Activated CD8-positive, alpha-beta memory T cell treated with anti-CD3 and anti-CD28 coated beads for 48 hours (primary cell): ENCODE data around the gene IGSF22.

Experiments used
- DNase-seq, 3 experiments: peaks; one replicate each; pipeline ENCODE4 v3.0.0-alpha.2; 2020; ENCODE audit warnings: low read depth in 2 of 3, low spot score in 2 of 3

The IGSF22 gene

GRCh38 chr11:18714443-18714780, 11.6 kb downstream of the IGSF22 start:
- no peak for DNase-seq

- DNase-seq, result no peak
Observed at GRCh38 chr11:18713646-18714442, 12.1 kb downstream of the IGSF22 start.

DNA sequence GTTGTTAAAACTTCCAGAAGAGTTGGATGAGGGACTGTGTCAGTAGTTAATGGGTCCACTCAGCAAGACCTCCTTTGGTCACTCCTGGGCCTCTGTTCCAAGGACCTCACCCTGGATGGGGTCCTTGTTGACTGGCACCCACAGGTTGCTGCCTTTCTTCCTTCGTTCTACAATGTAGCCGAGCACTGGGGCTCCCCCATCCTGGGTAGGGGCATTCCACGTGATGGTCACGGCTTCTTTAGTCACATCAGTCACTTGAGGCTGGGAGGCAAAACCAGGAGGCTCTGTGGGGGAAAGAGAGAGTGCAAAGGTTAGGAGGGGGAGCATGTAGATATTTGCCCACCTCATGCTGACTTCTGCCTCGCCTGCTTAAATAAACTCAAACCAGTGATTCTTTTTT, 15.4 kb downstream of the IGSF22 start:
- no peak for DNase-seq

DNA sequence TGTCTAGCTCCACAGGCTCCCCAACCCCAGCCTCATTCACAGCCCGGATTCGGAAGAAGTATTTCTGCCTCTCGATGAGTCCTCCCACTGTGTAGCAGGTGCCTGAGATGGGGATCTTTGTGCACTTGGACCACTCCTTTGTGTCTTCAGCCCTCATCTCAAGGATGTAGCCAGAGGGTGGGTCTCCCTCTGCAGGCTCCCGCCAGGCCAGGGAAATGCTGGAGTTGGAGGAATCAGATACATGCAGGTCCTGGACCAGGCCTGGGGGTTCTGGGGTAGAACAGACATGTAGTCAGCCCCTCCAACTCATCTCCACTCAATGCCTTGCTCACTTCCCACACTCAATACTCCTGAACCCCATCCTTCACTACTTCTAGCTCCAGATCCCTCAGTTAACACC, 16.6 kb downstream of the IGSF22 start:
- DNase-seq, result no peak

GRCh38 chr11:18707811-18708340, 18.1 kb downstream of the IGSF22 start:
- no peak for DNase-seq

- no peak for DNase-seq
Observed at GRCh38 chr11:18706330-18707243, 19.4 kb downstream of the IGSF22 start.

DNA sequence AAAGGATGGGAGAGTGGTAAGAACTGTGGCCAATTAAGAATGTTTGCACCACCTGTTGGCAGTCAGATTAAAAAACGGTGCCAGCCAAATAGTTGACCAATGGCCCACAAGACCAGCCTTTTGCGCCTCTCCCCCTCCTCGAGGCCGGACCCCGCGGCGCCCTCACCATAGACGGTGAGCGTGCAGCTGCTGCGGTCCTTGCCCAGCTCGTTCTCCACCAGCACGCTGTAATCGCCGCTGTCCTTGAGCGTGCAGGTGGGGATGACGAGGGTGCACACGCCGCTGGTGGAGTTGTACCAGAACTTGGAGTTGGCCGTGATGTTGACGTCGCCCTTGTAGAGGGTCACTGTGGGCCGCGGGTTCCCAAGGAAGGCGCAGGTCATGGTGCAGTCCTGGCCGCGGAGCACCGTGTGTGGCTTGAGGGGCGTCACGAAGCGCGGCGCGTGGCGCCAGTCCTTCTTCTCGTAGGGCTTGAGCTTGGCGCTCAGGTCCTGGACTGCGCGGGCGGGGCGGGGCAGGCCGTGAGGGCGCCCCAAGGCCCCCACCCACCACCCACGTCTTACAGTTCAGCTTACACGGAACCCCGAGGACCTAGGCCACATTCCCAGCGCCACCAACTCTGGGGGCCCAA, 20.2 kb downstream of the IGSF22 start:
- no peak for DNase-seq

DNA sequence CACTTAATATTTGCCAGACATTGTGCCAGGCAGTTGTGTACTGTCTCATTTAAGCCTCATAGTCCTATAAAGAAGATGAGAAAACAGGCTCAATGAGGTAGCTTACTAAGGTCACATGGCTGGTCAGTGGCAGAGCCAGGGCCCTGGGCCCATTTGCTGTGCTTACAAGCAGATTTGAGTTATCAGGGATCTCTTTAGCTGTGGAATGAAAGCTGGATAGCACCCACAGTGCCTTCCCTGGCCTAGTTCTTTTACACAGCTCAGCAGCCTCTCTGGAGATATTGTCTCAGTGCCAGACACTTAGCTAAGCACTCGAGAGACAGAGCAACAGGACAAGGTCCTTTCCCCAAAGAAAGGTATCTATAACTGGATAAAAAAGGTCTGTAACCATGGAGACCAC, 21.3 kb downstream of the IGSF22 start:
- DNase-seq, result no peak

- DNase-seq, result no peak
Observed at GRCh38 chr11:18704045-18704645, 21.8 kb downstream of the IGSF22 start.

DNA sequence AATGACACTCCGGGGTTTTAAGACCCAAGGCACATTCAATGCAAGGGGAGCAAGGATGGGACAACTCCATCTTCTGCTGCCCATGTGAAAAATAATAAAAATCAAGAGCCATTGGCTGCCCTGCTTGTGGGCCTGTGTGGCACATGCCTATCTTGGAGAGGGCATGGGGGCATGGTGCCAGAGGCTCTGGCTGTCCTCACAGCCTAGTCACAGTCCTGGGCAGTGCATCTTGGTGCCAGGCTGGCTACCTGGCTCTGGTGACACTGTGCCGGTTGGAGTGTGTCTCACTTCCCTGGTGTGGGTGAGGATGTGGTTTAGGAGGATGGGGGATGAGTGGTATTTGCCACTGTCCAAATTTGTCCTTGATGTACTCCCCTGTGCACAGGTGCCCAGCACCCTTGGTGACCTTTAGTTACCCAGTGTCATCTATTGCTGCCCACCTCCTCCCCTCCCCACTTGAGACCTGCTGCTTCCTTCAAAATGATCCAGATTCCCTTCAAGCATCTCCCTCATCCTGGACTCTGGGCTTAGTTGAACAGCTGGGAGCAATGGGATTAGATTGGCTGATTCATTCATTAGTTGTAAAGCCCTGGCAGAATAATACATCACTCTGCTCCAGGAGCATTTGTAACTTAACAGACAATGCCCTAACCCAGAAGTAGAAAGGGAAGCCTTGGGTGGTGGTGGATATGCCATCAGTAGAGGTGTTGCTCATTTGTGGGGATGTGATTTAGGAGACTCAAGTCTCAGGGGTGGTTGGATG, 22.8 kb downstream of the IGSF22 start:
- DNase-seq, result no peak

DNA sequence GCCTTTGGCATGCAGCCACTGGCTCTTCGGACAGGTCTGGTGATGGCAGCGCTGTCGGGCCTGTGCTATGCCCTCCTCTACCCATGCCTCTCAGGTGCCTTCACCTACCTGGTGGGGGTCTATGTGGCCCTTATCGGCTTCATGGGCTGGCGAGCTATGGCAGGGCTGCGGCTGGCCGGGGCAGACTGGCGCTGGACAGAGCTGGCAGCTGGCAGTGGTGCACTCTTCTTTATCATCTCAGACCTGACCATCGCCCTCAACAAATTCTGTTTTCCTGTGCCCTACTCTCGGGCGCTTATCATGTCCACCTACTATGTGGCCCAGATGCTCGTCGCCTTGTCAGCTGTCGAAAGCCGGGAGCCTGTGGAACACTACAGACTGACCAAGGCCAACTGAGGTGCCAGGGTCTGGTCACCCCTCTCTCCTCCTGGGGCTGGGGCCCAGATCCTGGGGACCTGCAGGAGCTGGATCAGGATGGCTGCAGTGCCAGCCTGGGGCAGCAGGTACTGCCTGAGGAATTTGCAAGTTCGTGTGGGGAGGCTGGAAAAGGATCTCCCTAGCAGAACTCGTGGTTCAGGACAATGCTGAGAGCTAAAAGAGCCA, 24.3 kb downstream of the IGSF22 start:
- DNase-seq, result no peak

GRCh38 chr11:18700872-18701271, 25.1 kb downstream of the IGSF22 start:
- DNase-seq, result no peak

GRCh38 chr11:18700375-18700774, 25.6 kb downstream of the IGSF22 start:
- no peak for DNase-seq

- DNase-seq, result no peak
Observed at GRCh38 chr11:18699848-18700261, 26.1 kb downstream of the IGSF22 start.

DNA sequence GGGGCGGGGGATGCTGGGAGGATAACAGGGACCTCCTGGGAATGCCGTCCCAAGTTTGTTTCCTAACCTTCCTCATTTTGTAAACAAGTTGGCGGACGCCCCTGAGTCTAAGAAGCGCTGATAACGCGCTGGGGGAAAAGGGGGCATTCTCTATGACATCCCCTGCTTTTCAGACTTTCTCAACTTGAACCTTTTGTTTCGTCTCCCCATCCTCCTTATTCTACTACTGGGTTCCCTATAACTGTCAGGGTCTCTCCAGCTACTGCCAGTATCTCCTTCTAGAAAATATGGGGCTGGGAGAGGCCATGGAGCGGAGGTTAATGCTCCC, 26.8 kb downstream of the IGSF22 start:
- no peak for DNase-seq

DNA sequence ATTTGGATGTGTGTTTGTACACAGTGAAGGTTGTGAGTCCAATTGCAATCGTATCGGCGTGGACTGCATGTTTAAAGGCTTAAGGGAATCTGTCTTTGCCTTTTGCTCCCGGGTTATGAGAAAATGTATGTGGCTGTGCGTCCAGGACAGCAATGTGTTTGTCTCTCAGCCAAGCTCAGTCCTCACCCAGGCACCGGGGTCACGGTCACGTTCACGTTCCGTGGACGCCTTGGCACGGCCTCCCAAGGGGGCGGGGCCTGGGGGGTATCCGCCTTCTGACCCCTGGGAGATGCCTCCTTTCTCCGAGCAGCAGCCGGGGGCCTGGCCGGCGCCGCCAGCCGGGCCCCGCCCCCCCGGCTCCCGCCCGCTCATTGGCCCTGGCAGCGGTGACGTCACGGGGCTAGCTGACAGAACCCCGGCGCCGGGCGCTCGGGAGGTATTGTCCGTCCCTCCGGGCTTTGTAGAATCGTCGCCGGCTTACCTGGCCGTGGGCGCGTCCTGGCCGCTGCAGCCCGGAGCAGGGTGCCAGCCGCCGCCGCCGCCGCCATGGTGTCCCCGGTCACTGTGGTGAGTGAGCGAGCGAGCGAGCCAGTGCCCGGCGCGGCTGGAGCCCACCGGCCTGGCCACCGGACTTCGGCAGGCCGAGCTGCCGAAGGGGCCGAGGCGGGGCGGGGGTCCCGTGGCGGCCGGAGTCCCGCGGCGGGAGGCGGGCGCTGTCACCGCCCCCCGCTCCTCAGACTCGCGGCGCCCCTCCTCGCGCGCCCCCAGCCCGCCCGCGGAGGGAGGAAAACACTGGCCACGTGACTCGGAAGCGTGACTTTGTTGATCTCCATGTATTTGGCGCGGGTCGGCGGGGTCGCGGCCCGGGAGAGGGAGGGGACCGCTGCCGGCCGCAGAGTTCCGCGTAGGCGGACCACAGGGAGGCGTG, 27.4 kb downstream of the IGSF22 start, which contains the start of gene TMEM86A:
Gene TMEM86A, plus strand, starts transcription at position 439 of the 928 bp plus-strand sequence. Its CDS starts 108 bp downstream, at position 547.
- DNase-seq, result peak; percentile 76 to 80 (median 80)

- DNase-seq, result no peak
Observed at GRCh38 chr11:18697576-18697975, 28.4 kb downstream of the IGSF22 start.

DNA sequence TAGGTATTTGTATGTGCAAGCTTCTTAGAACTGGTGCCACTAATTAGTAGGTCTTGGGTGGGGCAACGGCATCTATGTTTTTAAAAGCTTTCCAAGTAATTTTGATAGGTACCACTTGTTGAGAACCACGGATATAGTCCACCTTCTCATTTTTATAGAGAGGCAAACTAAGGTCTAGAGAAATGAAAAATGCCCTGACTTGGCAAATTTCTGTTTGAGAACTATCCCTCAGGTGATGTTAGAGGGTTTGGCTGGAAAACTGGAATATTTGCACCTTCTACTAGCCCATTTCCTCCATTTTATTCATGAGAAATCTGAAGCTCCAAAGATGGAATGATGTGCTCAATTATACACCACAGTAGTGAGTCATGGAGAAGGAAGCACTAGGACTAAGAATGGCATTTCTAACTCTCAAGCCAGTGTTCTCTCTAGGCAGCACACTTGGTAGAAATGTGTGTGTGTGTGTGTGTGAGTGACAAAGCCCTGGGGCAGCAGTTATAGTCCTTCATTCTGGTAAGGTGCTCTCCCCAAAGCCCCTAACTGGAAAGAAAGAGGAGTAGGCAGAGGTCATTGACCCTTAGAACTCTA, 29.3 kb downstream of the IGSF22 start:
- DNase-seq, result no peak
